ENCODE measurements around the gene MT1HL1.

The MT1HL1 gene

DNA sequence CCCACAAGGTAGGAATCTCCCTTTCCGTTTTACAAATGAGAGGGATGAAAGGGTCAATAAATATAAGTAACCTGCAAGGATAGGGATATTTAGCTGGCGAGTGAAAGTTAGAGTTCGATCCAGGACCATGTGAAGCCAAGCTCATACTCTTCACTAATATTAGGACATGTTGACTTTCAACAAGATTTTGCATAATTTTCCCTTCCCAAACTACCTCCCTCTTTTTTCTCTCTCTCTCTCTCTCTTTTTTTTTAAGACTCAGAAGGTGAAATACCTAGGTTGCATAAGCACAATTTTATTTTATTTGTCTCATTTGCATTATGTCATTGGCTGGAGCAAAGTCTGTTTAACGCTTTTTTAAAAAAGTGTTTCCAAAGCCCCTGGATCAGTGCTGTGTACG, 8.1 kb upstream of the MT1HL1 start:
- ChIA-PET POLR2A (no interaction called here), CTCF (no interaction called here)
- H3K4me3 ChIP-seq (ENCODE audit: low read depth, low read length), result no peak overlapping the region
- no peak for DNase-seq (ENCODE audit: low read depth, low spot score)
- TF ChIP-seq, protein P1, sequence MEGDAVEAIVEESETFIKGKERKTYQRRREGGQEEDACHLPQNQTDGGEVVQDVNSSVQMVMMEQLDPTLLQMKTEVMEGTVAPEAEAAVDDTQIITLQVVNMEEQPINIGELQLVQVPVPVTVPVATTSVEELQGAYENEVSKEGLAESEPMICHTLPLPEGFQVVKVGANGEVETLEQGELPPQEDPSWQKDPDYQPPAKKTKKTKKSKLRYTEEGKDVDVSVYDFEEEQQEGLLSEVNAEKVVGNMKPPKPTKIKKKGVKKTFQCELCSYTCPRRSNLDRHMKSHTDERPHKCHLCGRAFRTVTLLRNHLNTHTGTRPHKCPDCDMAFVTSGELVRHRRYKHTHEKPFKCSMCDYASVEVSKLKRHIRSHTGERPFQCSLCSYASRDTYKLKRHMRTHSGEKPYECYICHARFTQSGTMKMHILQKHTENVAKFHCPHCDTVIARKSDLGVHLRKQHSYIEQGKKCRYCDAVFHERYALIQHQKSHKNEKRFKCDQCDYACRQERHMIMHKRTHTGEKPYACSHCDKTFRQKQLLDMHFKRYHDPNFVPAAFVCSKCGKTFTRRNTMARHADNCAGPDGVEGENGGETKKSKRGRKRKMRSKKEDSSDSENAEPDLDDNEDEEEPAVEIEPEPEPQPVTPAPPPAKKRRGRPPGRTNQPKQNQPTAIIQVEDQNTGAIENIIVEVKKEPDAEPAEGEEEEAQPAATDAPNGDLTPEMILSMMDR (IDR thresholded peaks at IDR 0.05; ENCODE audit: insufficient read depth, low read length, missing control alignments), result no peak

DNA sequence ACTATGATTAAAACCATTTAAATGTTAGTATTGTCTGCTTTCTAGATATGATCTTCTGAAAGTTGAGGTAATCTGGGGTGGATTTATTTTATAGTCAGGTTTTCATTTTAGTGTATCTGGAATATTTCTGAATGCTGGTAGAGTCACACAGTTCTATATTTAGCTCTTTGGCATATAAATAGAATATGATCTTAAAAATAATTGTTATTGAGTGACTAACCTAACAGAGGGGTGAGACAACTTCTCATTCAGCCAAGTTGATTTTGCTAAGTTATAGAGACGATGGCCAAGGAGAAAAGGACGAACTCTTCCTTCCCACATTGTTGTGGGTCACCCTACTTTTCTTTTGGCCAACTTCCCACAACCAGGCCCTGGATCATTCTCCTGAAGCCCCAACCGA, 7.2 kb upstream of the MT1HL1 start:
- TF ChIP-seq, protein P1 (IDR thresholded peaks at IDR 0.05; ENCODE audit: insufficient read depth, low read length, missing control alignments), result no peak
- ChIA-PET POLR2A (no interaction called here), CTCF (no interaction called here)
- no peak for DNase-seq (ENCODE audit: low read depth, low spot score)
- H3K4me3 ChIP-seq (ENCODE audit: low read depth, low read length), result no peak overlapping the region

DNA sequence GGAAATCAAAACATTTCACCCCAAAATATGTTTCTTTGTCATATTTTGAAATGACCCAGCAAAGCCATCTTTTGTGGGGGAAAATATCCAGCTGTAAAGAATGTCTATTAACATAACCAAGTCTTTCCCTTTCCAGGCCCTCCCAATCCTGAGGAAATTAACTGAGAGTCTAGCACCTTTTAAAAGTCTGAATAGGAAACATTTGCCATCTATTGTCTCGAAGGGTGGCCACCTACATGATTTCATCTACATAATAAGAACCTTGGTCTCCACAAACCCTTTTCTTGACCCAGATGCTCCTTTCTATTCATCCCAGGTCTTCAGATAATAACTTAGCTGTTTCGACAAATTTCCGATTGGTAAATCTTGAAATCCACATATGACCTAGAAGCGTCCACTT, 5.4 kb upstream of the MT1HL1 start:
- ChIA-PET CTCF (no interaction called here), POLR2A (no interaction called here)
- TF ChIP-seq, protein P1 (IDR thresholded peaks at IDR 0.05; ENCODE audit: insufficient read depth, low read length, missing control alignments), result no peak
- H3K4me3 ChIP-seq (ENCODE audit: low read depth, low read length), result no peak overlapping the region
- no peak for DNase-seq (ENCODE audit: low read depth, low spot score)

DNA sequence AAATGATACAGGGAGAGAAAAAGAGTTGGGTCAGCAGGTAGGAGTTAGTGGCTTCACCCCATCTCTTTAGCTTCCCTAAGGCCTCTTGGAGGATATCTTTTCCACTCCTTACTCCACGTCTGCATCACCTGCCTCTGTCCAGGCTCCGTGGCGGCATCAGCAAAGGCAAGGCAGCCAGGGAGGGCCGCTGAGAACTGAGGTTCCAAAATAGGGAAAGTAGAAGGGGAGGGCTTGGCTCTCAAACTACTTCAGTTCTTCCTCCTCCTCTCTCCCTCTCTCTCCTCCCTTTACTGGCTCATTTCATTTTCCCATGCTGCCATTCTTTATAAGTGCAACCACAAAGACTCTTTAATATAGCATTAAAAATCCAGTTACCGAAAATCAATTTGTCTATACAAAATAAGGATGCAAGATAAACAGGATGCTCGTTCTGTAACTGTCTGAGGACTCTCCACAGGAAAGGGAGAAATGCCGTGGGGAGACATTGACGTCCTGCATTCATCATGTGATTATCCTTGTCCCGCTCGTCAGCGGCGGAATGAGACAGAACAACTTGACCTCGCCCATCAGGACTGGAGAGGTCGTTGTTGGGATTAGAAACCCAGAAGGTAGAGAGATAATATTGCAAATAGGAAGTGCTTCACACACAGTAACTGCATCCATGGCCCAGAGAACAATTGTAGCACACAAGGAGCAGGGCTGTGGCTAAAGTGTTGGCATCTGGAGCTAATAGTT, 3.1 kb upstream of the MT1HL1 start:
- TF ChIP-seq, protein P1 (IDR thresholded peaks at IDR 0.05; ENCODE audit: insufficient read depth, low read length, missing control alignments), result no peak
- DNase-seq (ENCODE audit: low read depth, low spot score), result no peak
- CTCF ChIA-PET, result no interaction called here
- no peak overlapping the region for H3K4me3 ChIP-seq (ENCODE audit: low read depth, low read length)
- POLR2A ChIA-PET, result no interaction called here

DNA sequence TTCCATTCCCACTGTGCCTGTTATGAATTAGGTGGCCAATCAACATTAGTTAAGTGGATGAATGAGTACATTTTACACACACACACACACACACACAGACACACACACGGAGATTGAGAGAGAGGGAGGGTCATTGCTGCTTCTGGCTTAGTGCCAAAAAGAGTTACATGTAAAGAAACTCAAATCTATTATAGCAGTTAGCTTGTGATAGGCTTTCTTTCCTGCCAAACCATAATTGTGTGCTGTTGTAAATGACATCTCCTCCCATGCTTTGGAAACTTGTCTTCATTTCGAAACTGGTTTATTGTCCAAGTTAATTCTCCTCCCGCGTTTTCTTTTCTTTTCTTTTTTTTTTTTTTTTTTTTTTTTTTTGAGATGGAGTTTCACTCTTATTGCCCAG, 1.4 kb upstream of the MT1HL1 start:
- TF ChIP-seq, protein P1 (IDR thresholded peaks at IDR 0.05; ENCODE audit: insufficient read depth, low read length, missing control alignments), result no peak
- no peak for DNase-seq (ENCODE audit: low read depth, low spot score)
- POLR2A ChIA-PET, result no interaction called here
- H3K4me3 ChIP-seq (ENCODE audit: low read depth, low read length), result no peak overlapping the region
- CTCF ChIA-PET, result no interaction called here

DNA sequence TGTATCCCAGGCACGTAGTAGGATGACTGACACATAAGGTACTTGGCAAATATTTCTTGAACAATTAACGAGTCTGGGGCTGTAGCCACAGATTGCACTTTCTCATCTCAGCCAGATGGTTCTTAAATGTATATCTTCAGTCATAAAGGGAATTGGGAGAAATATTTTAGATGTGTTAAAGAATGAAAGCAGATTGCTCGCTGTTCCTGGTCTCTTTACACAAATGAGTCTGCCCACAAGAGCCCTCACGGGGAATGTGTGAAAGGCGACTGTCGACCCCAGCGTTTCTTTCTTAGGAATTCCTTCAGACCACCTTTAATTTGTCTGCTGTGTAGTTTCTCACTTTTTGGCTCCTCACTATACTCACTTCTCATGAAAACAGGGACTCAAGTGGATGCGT, 725 bp downstream of the MT1HL1 start:
- TF ChIP-seq, protein P1 (IDR thresholded peaks at IDR 0.05; ENCODE audit: insufficient read depth, low read length, missing control alignments), result no peak
- ChIA-PET CTCF (no interaction called here), POLR2A (no interaction called here)
- no peak for DNase-seq (ENCODE audit: low read depth, low spot score)
- H3K4me3 ChIP-seq (ENCODE audit: low read depth, low read length), result no peak overlapping the region
